HG02610 (cell line): ENCODE measurements around the gene SERPINB7.
A peak's percentile ranks its signal among the peaks of the same experiment; 100 is the strongest.

Experiments used
- ATAC-seq: cut with Tn5 transposase; IDR thresholded peaks from one replicate; pipeline ENCODE4 v1.9.1; 2021; ENCODE audit warnings: mild to moderate bottlenecking, moderate library complexity; ENCODE audit not compliant: unreplicated experiment

SERPINB7 gene

GRCh38 chr18:63784787-63785452 is 9.7 kb downstream of the SERPINB7 start:
- no peak for ATAC-seq

DNA sequence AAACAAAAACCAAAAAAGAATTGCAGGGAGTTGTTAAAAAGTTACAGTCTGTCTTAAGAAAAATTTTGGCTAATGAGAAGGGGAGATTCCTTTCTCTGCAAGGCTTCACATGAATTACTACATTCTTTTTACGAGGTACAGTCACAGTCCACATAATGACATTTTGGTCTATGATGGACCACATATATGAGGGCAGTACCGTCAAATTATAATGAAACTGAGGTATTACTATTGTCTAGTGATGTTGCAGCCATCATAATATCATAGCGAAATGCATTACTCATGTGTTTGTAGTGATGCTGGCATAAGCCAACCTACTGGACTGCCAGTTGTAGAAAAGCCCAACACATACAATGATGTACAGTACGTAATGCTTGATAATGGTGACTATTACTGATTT is 12.5 kb downstream of the SERPINB7 start:
- ATAC-seq: no peak

DNA sequence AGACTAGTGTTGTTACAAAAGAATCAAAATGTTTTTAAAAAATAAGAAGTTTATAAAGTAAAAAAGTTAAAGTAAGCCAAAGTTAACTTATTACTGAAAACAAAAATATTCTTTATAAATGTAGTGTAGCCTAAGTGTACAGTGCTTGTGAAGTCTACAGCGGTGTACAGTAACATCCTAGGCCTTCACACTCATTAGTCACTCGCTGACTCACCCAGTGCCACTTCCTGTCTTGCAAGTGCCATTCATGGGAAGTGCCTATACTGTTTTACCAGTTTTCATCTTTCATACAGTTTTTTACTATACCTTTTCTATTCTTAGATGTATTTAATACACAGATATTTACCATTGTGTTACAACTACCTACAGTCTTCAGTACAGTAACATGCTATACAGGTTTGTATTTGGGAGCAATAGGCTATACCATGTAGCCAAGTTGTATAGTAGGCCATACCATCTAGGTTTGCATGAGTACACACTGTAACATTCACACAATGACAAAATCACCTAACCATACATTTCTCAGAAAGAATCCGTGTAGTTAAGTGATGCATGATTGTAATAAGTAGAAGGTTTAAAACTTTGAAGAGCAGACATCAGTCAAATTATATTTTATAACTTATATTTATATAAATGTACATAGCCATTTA is 13.4 kb downstream of the SERPINB7 start:
- peak; percentile 73 for ATAC-seq

- no peak for ATAC-seq
These were observed 14.1 kb downstream of the SERPINB7 start for GRCh38 chr18:63789327-63789726.

GRCh38 chr18:63795606-63796005 is 20.4 kb downstream of the SERPINB7 start:
- ATAC-seq: no peak

DNA sequence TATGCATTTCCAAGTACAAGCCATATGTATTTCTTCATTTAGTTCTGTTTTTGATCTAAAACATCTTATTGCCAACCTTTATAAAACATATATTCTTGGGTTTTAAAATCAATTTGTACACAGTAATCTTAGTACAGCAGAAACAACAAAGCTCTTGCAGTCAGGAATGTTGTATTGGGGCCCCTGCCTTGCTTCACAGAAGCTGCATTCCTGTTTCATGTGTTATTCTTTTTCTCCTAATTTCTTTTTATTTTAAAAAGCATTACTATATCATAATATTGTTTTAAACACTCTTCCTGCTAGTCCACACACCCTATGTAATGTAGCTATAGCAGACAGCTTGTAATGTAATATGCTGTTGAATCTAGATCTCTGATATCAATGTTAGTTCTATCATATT is 24.0 kb downstream of the SERPINB7 start:
- no peak for ATAC-seq

DNA sequence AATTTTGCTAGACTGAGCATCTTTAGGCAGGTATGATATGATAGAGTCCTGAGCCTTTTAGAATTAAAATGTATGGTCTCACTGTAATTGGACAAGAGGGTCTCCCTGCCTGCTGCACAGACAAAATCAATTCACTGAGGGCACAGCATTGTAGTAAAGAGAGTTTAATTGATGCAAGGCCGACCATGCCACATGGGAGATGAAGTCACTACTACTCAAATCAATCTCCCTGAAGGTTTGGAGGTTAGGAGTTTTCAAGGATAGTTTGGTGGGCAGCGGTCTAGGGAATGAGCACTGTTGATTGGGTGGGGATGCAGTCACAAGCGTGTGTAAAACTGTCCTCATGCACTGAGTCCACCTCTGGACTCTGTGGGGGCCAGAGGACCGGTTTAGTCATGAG is 26.1 kb downstream of the SERPINB7 start:
- ATAC-seq: no peak

- no peak for ATAC-seq
These were observed 32.9 kb downstream of the SERPINB7 start for GRCh38 chr18:63808125-63808524.

DNA sequence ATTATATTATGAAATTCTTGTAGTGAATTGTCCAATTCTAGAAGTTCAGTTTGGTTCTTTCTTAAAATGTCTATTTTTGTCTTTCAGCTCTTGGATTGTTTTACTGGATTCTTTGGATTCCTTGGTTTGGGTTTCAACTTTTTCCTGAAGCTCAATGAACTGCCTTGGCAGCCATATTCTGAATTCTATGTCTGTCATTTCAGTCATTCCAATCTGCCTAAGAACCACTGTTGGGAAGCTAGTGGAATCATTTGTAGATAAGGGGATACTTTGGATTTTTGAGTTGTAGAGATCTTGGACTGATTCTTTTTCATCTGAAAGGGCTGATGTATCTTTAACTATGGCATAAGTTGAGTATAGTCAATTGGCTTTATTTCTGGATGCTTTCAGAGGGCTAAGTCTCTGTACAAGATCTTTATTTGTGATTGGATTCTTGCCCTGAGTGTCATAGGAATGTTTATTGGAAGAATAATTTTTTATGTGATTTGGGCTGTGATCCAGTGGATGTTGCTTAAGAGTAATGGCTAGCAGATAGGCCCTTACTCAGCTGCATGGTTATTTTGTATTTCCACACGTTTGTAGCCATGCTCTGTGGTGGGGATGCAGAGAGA is 42.3 kb downstream of the SERPINB7 start:
- ATAC-seq: no peak

DNA sequence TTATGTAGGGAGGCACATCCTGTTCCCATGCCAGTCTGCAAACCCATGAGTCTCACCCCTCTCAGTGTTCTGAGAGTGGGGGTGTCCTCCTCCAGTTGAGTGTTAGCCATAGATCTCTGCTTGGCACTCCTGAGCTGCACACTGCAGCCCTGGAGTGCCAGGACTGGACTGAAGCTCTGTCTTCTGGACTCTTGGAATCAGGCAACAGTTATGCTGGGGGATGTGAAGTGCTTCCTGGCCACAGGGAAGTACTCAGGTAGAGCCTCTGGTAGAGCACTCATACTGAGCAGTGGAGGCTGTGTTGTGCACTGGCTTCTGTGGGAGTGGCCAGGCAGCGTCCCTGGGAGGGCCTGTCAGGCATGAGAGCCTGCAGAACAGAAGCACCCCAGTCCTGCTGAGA is 43.0 kb downstream of the SERPINB7 start:
- no peak for ATAC-seq

DNA sequence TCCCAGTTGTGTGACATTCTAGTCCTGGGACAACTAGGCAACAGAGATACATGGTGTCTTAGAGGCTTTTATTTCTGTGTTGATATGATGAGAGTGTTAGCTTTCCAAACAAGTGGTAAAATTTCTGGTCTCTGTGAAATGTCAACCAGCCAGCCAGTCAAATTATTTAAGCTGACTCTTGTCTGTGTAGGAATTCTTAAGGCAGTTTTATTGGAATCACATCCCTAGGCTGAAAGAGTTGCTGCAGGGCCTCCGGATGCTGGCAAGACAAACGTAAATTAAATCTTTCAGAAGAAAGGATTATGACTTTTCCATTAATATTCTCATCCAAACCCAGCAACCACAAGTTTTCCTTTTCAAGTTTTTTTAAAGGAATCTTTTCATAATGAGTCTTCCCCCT is 44.6 kb downstream of the SERPINB7 start:
- no peak for ATAC-seq

DNA sequence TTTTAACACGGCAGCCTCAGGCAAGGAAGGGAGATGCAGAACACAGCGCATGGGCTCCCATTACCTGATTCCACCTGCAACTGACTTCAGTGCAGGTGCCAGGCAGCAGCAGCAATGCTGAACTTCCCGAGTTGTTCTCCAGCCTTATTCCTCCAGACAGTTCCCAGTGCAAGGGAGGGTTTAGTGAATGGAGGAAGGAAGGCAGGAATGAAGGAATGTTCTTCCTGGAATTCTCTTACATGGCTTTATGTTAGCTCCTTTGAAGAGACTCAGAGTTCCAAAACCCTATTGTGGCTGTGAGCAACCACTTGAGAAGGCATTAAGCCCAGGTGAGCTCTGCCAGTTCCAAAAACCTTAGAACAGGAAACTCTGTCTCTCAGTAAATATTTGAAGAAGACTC is 45.5 kb downstream of the SERPINB7 start:
- ATAC-seq: no peak

DNA sequence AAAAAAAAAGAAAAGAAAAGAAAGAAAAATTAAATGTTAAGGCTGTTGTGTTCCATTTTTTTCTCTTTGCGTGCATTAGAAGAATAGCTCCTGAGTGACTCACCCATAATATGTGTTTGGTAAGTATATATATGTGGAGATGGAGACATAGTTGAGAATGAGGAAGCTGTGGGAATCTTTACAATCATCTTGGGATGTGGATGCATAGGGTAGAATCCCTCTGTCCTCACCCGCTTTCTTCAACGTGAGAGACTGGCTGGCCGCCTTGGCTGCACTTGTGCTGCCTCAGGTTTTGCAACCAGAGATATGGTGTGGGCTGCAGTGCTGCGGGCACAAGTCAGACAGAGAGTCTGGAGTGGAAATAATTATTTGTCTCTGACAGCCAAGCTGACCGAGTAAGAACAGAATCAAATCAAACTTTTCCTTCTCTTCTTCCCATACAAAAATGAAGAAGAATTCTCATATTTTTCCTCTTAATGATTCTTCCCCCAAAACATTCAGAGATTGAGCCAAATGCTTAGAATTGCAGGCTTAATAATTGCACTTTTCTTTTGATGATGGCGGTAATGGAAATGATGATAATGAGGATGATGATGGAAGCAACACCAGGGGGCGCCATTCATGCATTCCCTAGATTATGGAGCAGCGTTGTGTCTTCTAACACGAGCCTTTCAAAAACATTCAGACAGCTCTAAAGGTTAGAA is 48.5 kb downstream of the SERPINB7 start:
- no peak for ATAC-seq

DNA sequence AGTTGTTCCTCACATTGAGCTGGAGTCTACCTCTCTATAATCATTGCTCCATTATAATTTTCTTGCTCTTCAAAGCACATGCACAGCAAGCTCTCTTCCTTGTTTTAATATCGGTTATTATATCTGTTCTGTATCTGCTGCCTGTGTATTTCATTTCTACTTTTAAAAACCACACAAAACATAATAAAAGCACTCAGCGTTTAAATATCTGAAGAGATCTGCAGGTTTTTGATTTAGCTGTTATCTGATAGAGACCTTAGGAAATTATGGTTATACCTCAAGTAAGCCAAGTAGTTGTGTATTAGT is 49.0 kb downstream of the SERPINB7 start:
- ATAC-seq: no peak

GRCh38 chr18:63828120-63828519 is 52.9 kb downstream of the SERPINB7 start:
- ATAC-seq: no peak

DNA sequence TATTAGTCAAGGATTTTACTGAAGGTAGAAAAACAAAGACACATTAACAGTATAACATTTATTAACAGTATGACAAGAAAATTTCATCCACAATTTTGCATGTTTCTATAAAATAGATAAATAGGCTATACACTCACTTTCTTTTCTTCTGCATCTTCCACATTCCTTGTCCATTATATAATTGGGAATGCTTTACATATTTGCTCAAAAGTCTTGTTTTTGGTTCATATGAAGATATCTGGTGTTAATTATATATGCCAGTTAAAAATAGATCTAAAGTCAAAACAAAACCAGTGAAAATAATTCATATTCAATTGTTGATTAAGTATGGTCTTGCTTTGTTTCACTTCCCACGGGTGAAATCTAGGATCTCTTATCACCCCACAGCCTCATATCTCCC is 53.4 kb downstream of the SERPINB7 start:
- no peak for ATAC-seq

DNA sequence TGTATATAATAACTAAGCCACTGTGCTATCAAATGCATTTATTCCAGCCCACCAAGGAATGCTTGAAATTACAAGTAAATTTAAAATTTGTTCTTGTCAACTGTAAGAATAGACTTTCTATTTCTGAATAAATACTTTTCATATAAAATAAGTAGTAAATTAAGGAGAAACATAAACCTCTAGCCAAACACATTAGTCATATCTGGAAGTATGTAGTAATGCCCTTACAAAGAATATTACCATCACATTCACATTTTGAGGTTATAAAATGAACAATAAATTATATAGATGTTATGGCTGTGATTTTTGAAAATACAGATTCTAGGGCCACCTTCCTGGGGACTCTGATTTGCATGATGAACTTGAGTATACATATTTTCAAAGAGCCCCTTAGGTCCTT is 54.7 kb downstream of the SERPINB7 start:
- no peak for ATAC-seq

DNA sequence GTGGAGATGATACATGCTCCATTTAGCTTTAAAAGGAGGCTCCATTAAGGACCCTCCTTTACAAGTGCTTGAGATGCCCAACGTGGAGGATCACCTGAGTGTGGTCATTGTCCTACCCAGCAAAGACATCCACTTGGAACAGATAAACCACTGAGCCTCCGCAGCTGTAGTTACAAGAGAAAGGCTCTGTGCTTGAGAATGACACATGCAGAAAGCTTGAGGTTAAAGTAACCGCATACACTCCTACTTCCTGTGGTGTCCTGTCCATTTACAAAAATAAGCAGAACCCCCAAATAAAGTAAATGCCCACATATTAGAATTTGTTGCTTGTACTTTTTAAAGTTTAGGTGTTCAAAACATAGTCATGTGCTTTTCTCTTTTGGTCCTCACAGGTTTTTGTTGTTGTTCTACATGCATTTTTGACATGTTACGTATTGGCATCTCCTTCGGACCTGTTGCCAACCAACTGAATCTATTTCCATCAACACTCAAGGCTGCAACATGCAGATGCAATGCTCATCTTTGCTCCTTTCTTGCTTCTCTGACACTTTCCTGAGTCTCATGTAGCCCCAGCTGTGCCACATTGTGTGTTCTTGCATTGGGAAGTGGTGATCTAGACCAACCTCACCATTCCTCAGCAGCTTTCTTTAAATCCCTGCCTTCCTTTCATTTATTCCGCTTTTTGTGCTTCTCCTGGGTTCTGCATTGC is 56.0 kb downstream of the SERPINB7 start:
- ATAC-seq: peak; percentile 82

DNA sequence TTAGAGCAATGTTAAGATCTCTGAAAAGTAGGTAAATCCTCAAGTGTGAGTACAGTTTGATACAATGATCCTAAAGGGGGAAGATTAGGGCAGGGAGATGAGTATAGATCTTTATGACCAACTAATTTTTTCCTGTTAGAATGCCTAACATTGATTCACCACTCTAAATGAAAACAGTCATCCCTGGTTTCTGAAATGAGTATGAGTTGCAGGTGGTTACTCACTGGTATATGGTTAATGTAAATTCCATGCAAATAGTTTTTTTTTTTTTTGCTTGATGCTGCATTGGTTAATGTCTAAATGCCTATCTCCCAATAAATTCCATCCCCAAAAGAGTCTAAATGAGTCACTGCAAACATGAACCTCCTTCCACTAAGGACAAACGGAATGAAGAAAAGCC is 57.3 kb downstream of the SERPINB7 start:
- ATAC-seq: peak; percentile 85

GRCh38 chr18:63834471-63835113 is 59.4 kb downstream of the SERPINB7 start:
- ATAC-seq: no peak

DNA sequence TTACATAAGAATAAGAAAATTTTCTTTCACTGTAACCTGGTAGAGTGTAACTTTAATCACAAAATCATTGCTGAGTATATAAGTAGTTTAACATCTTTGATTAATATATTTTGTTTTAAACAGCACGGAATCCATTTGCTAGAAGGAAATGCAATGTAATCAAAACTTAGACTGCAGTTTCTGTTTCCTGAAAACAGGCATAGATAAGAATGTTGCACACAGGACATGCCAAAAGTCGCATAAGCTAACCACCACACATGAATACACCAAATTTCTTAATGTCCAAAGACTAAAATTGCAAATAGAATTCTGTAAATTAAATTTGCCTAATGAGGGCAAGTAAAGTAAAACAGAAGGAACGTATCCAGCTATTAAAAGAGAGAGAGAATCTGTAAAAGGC is 61.2 kb downstream of the SERPINB7 start:
- ATAC-seq: no peak
